ENCODE measurements around the gene HEMK1. TPM values are rescaled to one million over a fixed set of nuclear protein-coding genes. Genes with fewer than 3 reads are reported as not detected.
A peak's percentile ranks its signal among the peaks of the same experiment; 100 is the strongest.

Gene HEMK1
- total RNA-seq, 4 donors from 2014 or later, result 3.8 to 10.6 (median 8.4) TPM

DNA sequence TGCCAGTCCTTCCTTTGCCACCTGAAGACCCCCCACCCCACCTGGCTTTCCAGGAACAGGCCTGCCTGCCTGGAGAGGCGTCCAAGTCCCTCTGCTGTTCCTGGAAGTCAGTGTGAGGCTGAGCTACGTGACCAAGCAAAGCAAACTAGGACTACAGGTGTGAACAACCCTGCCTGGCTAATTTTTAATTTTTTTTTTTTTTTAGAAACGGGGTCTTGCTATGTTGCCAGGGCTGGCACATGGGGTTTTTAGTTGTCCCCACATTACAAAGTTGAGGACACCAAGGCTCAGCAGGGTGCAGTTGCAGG is 17.4 kb downstream of the HEMK1 start:
- DNase-seq (ENCODE audit: low spot score in 2 of 2), result no peak
- Histone ChIP-seq H3K4me1 (peaks cover 45% of the 10 kb centered on the region), H3K27ac (no peak overlapping the region), H3K36me3 (no peaks in the 10 kb centered on the region), H3K4me3 (no peak overlapping the region), H3K27me3 (no peaks in the 10 kb centered on the region), H3K9me3 (no peaks in the 10 kb centered on the region)
- TF ChIP-seq POLR2A (IDR thresholded peaks at IDR 0.05) (no peak), POLR2AphosphoS5 (IDR thresholded peaks at IDR 0.05) (no peak), EP300 (IDR thresholded peaks at IDR 0.05) (no peak)
- TF ChIP-seq, protein P1, sequence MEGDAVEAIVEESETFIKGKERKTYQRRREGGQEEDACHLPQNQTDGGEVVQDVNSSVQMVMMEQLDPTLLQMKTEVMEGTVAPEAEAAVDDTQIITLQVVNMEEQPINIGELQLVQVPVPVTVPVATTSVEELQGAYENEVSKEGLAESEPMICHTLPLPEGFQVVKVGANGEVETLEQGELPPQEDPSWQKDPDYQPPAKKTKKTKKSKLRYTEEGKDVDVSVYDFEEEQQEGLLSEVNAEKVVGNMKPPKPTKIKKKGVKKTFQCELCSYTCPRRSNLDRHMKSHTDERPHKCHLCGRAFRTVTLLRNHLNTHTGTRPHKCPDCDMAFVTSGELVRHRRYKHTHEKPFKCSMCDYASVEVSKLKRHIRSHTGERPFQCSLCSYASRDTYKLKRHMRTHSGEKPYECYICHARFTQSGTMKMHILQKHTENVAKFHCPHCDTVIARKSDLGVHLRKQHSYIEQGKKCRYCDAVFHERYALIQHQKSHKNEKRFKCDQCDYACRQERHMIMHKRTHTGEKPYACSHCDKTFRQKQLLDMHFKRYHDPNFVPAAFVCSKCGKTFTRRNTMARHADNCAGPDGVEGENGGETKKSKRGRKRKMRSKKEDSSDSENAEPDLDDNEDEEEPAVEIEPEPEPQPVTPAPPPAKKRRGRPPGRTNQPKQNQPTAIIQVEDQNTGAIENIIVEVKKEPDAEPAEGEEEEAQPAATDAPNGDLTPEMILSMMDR (IDR thresholded peaks at IDR 0.05), result no peak
- 85% methylated on average over 3 of the region's 3 CpGs for WGBS

GRCh38 chr3:50587373-50587772 is 18.1 kb downstream of the HEMK1 start:
- peaks cover 46% of the 10 kb centered on the region for H3K4me1 ChIP-seq
- TF ChIP-seq POLR2AphosphoS5 (IDR thresholded peaks at IDR 0.05), result no peak
- no peak for TF ChIP-seq POLR2A (IDR thresholded peaks at IDR 0.05)
- no peak for TF ChIP-seq EP300 (IDR thresholded peaks at IDR 0.05)
- TF ChIP-seq, protein P1 (IDR thresholded peaks at IDR 0.05), result no peak
- no peaks in the 10 kb centered on the region for H3K27me3 ChIP-seq
- H3K36me3 ChIP-seq, result no peaks in the 10 kb centered on the region
- H3K9me3 ChIP-seq, result no peaks in the 10 kb centered on the region
- H3K27ac ChIP-seq, result no peak overlapping the region
- no peak for DNase-seq (ENCODE audit: low spot score in 2 of 2)
- H3K4me3 ChIP-seq, result no peak overlapping the region
- WGBS, result 85% methylated on average over 6 of the region's 6 CpGs

DNA sequence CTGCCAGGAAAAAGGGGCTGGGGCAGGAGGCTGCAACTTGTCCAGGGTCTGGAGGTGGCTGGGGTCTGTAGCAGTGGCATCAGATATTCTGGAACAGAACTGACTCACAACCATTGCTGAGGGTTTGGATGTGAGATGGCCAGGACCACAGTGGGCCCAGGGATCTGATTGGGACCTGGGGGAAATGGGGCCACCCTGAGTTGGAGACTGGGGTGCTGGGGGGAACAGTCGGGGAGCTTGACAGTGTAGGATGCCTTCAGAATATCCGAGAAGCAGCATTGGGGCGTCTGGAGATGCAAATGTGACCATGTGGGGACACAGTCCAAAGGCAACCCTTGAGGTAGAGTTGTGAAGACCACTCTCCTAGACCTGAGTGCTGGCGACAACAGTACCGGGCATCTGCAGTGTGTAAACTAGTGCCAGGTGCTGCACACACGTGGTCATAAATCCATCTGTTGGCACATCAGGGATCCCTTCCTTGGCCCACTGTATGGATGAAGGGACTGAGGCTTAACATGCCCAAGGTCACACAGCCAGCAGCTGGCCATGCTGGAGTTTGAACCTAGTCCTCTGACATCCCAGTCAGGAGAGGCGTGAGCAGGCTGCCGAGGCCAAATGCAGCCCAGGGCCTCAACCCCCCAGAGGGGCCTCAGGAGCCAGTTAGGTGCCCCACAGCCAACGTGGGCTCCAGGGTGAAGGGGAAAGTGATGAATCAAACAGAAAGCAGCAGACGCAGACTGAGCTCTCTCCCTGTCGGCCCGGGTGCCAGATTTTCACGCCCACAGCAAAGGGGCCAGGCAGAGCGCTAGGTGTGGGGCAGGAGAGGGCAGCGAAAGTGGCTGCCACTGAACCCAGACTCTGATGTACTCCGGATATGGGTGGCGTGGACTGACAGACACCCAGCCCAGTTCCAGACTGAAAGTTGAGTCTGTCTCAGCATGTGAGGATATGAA is 18.8 kb downstream of the HEMK1 start:
- Histone ChIP-seq H3K4me1 (peaks cover 50% of the 10 kb centered on the region), H3K27ac (no peak overlapping the region), H3K4me3 (no peak overlapping the region), H3K9me3 (no peaks in the 10 kb centered on the region), H3K27me3 (no peaks in the 10 kb centered on the region), H3K36me3 (no peaks in the 10 kb centered on the region)
- TF ChIP-seq EP300 (IDR thresholded peaks at IDR 0.05) (no peak), POLR2A (IDR thresholded peaks at IDR 0.05) (no peak), POLR2AphosphoS5 (IDR thresholded peaks at IDR 0.05) (no peak)
- TF ChIP-seq, protein P1 (IDR thresholded peaks at IDR 0.05), result no peak
- WGBS, result 52% methylated on average over 17 of the region's 17 CpGs
- DNase-seq (ENCODE audit: low spot score in 2 of 2), result no peak

DNA sequence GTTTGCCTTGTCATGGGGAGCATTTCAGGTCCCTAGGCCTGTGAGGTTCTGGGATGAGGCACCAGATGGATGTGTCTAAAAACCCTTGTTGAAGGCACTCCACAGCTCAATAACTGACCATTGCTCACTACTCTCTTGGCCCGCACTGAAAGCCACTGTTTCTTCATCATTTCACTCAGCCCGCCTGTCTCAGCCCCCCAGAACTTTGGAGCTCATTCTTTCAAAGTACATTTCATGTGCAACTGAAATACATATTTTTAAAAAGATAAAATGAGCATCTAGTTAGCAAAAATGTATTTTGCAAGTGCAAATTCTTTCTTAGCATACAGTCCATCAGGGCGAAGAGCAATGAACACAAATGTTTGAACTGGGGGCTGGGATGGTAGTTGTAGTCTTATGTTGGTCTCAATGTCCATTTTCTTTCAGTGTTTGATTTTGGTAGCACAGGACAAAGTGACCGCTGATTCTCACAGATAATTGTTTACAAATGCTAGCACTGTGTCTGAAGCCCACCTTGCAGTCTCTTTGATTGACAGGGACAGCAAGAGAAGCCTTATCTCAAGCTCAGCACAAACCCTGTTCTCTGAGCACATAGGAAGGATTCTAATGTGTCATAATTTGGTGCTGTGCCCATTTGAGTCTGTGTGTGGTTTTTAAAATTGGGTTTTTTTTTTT is 19.6 kb downstream of the HEMK1 start:
- no peak for DNase-seq (ENCODE audit: low spot score in 2 of 2)
- no peaks in the 10 kb centered on the region for H3K27me3 ChIP-seq
- peaks cover 52% of the 10 kb centered on the region for H3K4me1 ChIP-seq
- no peak overlapping the region for H3K4me3 ChIP-seq
- no peak for TF ChIP-seq POLR2A (IDR thresholded peaks at IDR 0.05)
- TF ChIP-seq POLR2AphosphoS5 (IDR thresholded peaks at IDR 0.05), result no peak
- no peak for TF ChIP-seq EP300 (IDR thresholded peaks at IDR 0.05)
- TF ChIP-seq, protein P1 (IDR thresholded peaks at IDR 0.05), result no peak
- 84% methylated on average over 4 of the region's 4 CpGs for WGBS
- no peak overlapping the region for H3K27ac ChIP-seq
- no peaks in the 10 kb centered on the region for H3K9me3 ChIP-seq
- no peaks in the 10 kb centered on the region for H3K36me3 ChIP-seq

- no peak overlapping the region for H3K4me3 ChIP-seq
- TF ChIP-seq POLR2A (IDR thresholded peaks at IDR 0.05), result no peak
- TF ChIP-seq, protein P1 (IDR thresholded peaks at IDR 0.05), result no peak
- no peak for TF ChIP-seq EP300 (IDR thresholded peaks at IDR 0.05)
- TF ChIP-seq POLR2AphosphoS5 (IDR thresholded peaks at IDR 0.05), result no peak
- no peaks in the 10 kb centered on the region for H3K9me3 ChIP-seq
- no peaks in the 10 kb centered on the region for H3K36me3 ChIP-seq
- WGBS, result 70% methylated on average over 2 of the region's 9 CpGs
- DNase-seq (ENCODE audit: low spot score in 2 of 2), result no peak
- H3K27ac ChIP-seq, result peak overlapping the region; percentile 68
- no peaks in the 10 kb centered on the region for H3K27me3 ChIP-seq
- H3K4me1 ChIP-seq, result peaks cover 49% of the 10 kb centered on the region
These were observed 21.9 kb downstream of the HEMK1 start for GRCh38 chr3:50591196-50591741.

All from suprapubic skin (tissue), 4 donors.